HUES48 (cell line): ENCODE measurements around the gene TNS3.
"Not testable (repeated sequence)": the region's sequence is repeated elsewhere in the genome, so short reads cannot be mapped to it uniquely, and the experiment has no call there.

Experiments used
- H3K27ac ChIP-seq: one replicate; pipeline ENCODE4 v1.7.0; 2013; ENCODE audit warnings: low read depth, low read length, inconsistent platforms
- H3K27me3 ChIP-seq: 2 replicates; pipeline ENCODE4 v1.6.1; 2013; ENCODE audit warnings: mild to moderate bottlenecking, low read length; ENCODE audit not compliant: control insufficient read depth, insufficient read depth
- H3K36me3 ChIP-seq: 2 replicates; pipeline ENCODE4 v1.6.1; 2013; ENCODE audit warnings: low read length; ENCODE audit not compliant: control insufficient read depth, insufficient read depth
- H3K4me1 ChIP-seq: 2 replicates; pipeline ENCODE4 v1.6.1; 2013; ENCODE audit warnings: mild to moderate bottlenecking, low read length; ENCODE audit not compliant: control insufficient read depth, insufficient read depth
- H3K4me3 ChIP-seq: 2 replicates; pipeline ENCODE4 v1.5.1; 2013; ENCODE audit warnings: mild to moderate bottlenecking, low read depth, low read length
- H3K9ac ChIP-seq: 2 replicates; pipeline ENCODE4 v1.6.1; 2013; ENCODE audit warnings: mild to moderate bottlenecking, low read depth, low read length, moderate library complexity
- H3K9me3 ChIP-seq: 2 replicates; pipeline ENCODE4 v1.6.1; 2013; ENCODE audit warnings: low read length; ENCODE audit not compliant: control insufficient read depth, insufficient read depth

The TNS3 gene

GRCh38 chr7:47469846-47470245 is 112.1 kb downstream of the TNS3 start:
- not testable (repeated sequence) for H3K36me3 ChIP-seq, H3K9ac ChIP-seq, H3K27ac ChIP-seq, H3K27me3 ChIP-seq, H3K9me3 ChIP-seq, H3K4me3 ChIP-seq
- peaks cover 17% of the 10 kb centered on the region for H3K4me1 ChIP-seq

- Histone ChIP-seq H3K9ac (no peak overlapping the region), H3K27me3 (no peaks in the 10 kb centered on the region), H3K36me3 (no peaks in the 10 kb centered on the region), H3K27ac (no peak overlapping the region), H3K4me3 (no peak overlapping the region), H3K4me1 (peaks cover 15% of the 10 kb centered on the region), H3K9me3 (no peaks in the 10 kb centered on the region)
Observed at GRCh38 chr7:47466832-47467231, 115.1 kb downstream of the TNS3 start.

- Histone ChIP-seq H3K27ac (no peak overlapping the region), H3K9ac (no peak overlapping the region)
Observed at GRCh38 chr7:47465191-47465590, 116.7 kb downstream of the TNS3 start.

GRCh38 chr7:47464266-47464665 is 117.6 kb downstream of the TNS3 start:
- H3K4me3 ChIP-seq = no peak overlapping the region
- H3K9ac ChIP-seq = no peak overlapping the region
- no peaks in the 10 kb centered on the region for H3K9me3 ChIP-seq
- H3K27me3 ChIP-seq = no peaks in the 10 kb centered on the region
- no peaks in the 10 kb centered on the region for H3K36me3 ChIP-seq
- no peaks in the 10 kb centered on the region for H3K4me1 ChIP-seq
- no peak overlapping the region for H3K27ac ChIP-seq

More at GRCh38 chr7:47465191-47465590, 116.7 kb downstream of the TNS3 start:
- Histone ChIP-seq H3K9me3 (no peaks in the 10 kb centered on the region), H3K27me3 (no peaks in the 10 kb centered on the region), H3K4me3 (no peak overlapping the region), H3K4me1 (no peaks in the 10 kb centered on the region), H3K36me3 (no peaks in the 10 kb centered on the region)

- no peaks in the 10 kb centered on the region for H3K4me1 ChIP-seq
- no peaks in the 10 kb centered on the region for H3K27me3 ChIP-seq
- no peak overlapping the region for H3K27ac ChIP-seq
- no peak overlapping the region for H3K9ac ChIP-seq
- no peaks in the 10 kb centered on the region for H3K9me3 ChIP-seq
- no peak overlapping the region for H3K4me3 ChIP-seq
- H3K36me3 ChIP-seq = no peaks in the 10 kb centered on the region
Observed at GRCh38 chr7:47461746-47462145, 120.2 kb downstream of the TNS3 start.

GRCh38 chr7:47461161-47461560 is 120.8 kb downstream of the TNS3 start:
- Histone ChIP-seq H3K4me1 (no peaks in the 10 kb centered on the region), H3K9me3 (no peaks in the 10 kb centered on the region), H3K27me3 (no peaks in the 10 kb centered on the region), H3K4me3 (no peak overlapping the region), H3K9ac (no peak overlapping the region), H3K27ac (no peak overlapping the region), H3K36me3 (no peaks in the 10 kb centered on the region)

GRCh38 chr7:47460251-47460989 is 121.5 kb downstream of the TNS3 start:
- H3K9ac ChIP-seq = no peak overlapping the region
- H3K27me3 ChIP-seq = no peaks in the 10 kb centered on the region
- no peaks in the 10 kb centered on the region for H3K36me3 ChIP-seq
- H3K9me3 ChIP-seq = no peaks in the 10 kb centered on the region
- H3K4me3 ChIP-seq = no peak overlapping the region
- H3K27ac ChIP-seq = no peak overlapping the region
- no peaks in the 10 kb centered on the region; the same call in 1 of the 2 replicates for H3K4me1 ChIP-seq

GRCh38 chr7:47458486-47458885 is 123.4 kb downstream of the TNS3 start:
- Histone ChIP-seq H3K27ac (no peak overlapping the region), H3K4me3 (no peak overlapping the region), H3K36me3 (no peaks in the 10 kb centered on the region), H3K27me3 (no peaks in the 10 kb centered on the region), H3K4me1 (peaks cover 9% of the 10 kb centered on the region; the same call in 1 of the 2 replicates), H3K9ac (no peak overlapping the region), H3K9me3 (no peaks in the 10 kb centered on the region)

- H3K4me3 ChIP-seq = no peak overlapping the region
- H3K9me3 ChIP-seq = no peaks in the 10 kb centered on the region
- no peak overlapping the region for H3K27ac ChIP-seq
- H3K4me1 ChIP-seq = peaks cover 13% of the 10 kb centered on the region; the same call in 1 of the 2 replicates
- no peaks in the 10 kb centered on the region for H3K27me3 ChIP-seq
- no peak overlapping the region for H3K9ac ChIP-seq
- H3K36me3 ChIP-seq = no peaks in the 10 kb centered on the region
Observed at GRCh38 chr7:47458057-47458456, 123.9 kb downstream of the TNS3 start.

- Histone ChIP-seq H3K27me3 (no peaks in the 10 kb centered on the region), H3K9ac (no peak overlapping the region), H3K27ac (no peak overlapping the region), H3K9me3 (no peaks in the 10 kb centered on the region), H3K4me3 (no peak overlapping the region), H3K36me3 (no peaks in the 10 kb centered on the region), H3K4me1 (peaks cover 17% of the 10 kb centered on the region; the same call in 1 of the 2 replicates)
Observed at GRCh38 chr7:47456210-47456955, 125.5 kb downstream of the TNS3 start.

- Histone ChIP-seq H3K9ac (no peak overlapping the region), H3K4me1 (peaks cover 17% of the 10 kb centered on the region; the same call in 1 of the 2 replicates), H3K9me3 (no peaks in the 10 kb centered on the region), H3K4me3 (no peak overlapping the region), H3K27me3 (no peaks in the 10 kb centered on the region), H3K36me3 (no peaks in the 10 kb centered on the region), H3K27ac (no peak overlapping the region)
Observed at GRCh38 chr7:47455872-47456185, 126.1 kb downstream of the TNS3 start.
